AG04449 (cell line): ENCODE results near the gene CUTA.
"Not testable (repeated sequence)": the region's sequence is repeated elsewhere in the genome, so short reads cannot be mapped to it uniquely, and the experiment has no call there.

ENCODE experiments used
- CTCF ChIA-PET: fragments of 350-600 bp; formaldehyde crosslinking; extraction: SDS; loops from one replicate; lab custom pipeline; 2021; ENCODE audit warnings: antibody characterized with exemption; lab: Yijun Ruan, JAX
- POLR2A ChIA-PET: fragments of 400-600, 350-600 bp; formaldehyde crosslinking; extraction: SDS; loops from one replicate; lab custom pipeline; 2020; ENCODE audit warnings: antibody characterized with exemption, inconsistent platforms; lab: Yijun Ruan, JAX
- DNase-seq: peaks from one replicate; pipeline ENCODE4 v3.0.0-alpha.2; 2010; ENCODE audit warnings: low read depth, low spot score
- H3K4me3 ChIP-seq: 2 replicates; pipeline ENCODE4 v1.5.1; 2011; ENCODE audit warnings: low read depth, mild to moderate bottlenecking, control low read depth, low read length
- CTCF ChIP-seq: IDR thresholded peaks from one replicate; pipeline ENCODE4 v1.5.1; 2011; ENCODE audit warnings: mild to moderate bottlenecking, moderate library complexity, low read length, control low read depth, inconsistent platforms; ENCODE audit not compliant: insufficient read depth; ENCODE audit errors: missing control alignments

Gene CUTA

GRCh38 chr6:33384581-33385020 is 33.3 kb downstream of the CUTA start:
- POLR2A ChIA-PET, result no interaction called here
- DNase-seq, result peak; percentile 19
- CTCF ChIA-PET, result interaction anchor here (0.7 to 2.8 kb wide), 12 partner anchors 9 to 195 kb away, joined by 3 to 20 read pairs (median 4); partner anchors contain the start of gene BAK1
- TF ChIP-seq CTCF, result peak; percentile 42
- H3K4me3 ChIP-seq, result no peak overlapping the region

GRCh38 chr6:33383427-33384185 is 34.3 kb downstream of the CUTA start:
- no peak for DNase-seq
- ChIA-PET POLR2A (no interaction called here), CTCF (interaction anchor here (0.7 to 2.8 kb wide), 9 partner anchors 8 to 112 kb away, joined by 3 to 20 read pairs (median 4); no protein-coding TSS in a partner anchor)
- no peak overlapping the region for H3K4me3 ChIP-seq
- no peak for TF ChIP-seq CTCF

- CTCF ChIA-PET, result interaction anchor here (1.8 kb wide), 1 partner anchor 10 kb away, joined by 6 read pairs; no protein-coding TSS in a partner anchor
- POLR2A ChIA-PET, result no interaction called here
- DNase-seq, result no peak
- no peak for TF ChIP-seq CTCF
- no peak overlapping the region for H3K4me3 ChIP-seq
Observed at GRCh38 chr6:33380272-33380981, 37.5 kb downstream of the CUTA start.

GRCh38 chr6:33379184-33379583 is 38.7 kb downstream of the CUTA start:
- DNase-seq, POLR2A ChIA-PET, H3K4me3 ChIP-seq: not testable (repeated sequence)
- CTCF ChIA-PET, result interaction anchor here (1.2 kb wide), 1 partner anchor 12 kb away, joined by 6 read pairs; no protein-coding TSS in a partner anchor

GRCh38 chr6:33377171-33377570 is 40.7 kb downstream of the CUTA start:
- CTCF ChIA-PET, result interaction anchor here (3.5 to 4.2 kb wide), 2 partner anchors 8 to 14 kb away, joined by 20 to 27 read pairs; no protein-coding TSS in a partner anchor
- no peak overlapping the region for H3K4me3 ChIP-seq
- no peak for TF ChIP-seq CTCF
- POLR2A ChIA-PET, result no interaction called here
- DNase-seq, result no peak

- POLR2A ChIA-PET, result interaction anchor here (0.7 kb wide), 1 partner anchor 1741 kb away, joined by 4 read pairs; no protein-coding TSS in a partner anchor
- TF ChIP-seq CTCF, result no peak
- CTCF ChIA-PET, result interaction anchor here (0.8 to 4.2 kb wide), 7 partner anchors 10 to 120 kb away, joined by 3 to 27 read pairs (median 5); no protein-coding TSS in a partner anchor
- DNase-seq, result peak; percentile 51
- H3K4me3 ChIP-seq, result no peak overlapping the region
Observed at GRCh38 chr6:33375143-33375671, 42.7 kb downstream of the CUTA start.
